ENCODE measurements around the gene MPO. TPM values are rescaled to one million over a fixed set of nuclear protein-coding genes. Genes with fewer than 3 reads are reported as not detected.

The MPO gene
- total and polyA plus RNA-seq, 12 donors = 0.13 to 1.4 (median 0.36) TPM; not detected in 3

DNA sequence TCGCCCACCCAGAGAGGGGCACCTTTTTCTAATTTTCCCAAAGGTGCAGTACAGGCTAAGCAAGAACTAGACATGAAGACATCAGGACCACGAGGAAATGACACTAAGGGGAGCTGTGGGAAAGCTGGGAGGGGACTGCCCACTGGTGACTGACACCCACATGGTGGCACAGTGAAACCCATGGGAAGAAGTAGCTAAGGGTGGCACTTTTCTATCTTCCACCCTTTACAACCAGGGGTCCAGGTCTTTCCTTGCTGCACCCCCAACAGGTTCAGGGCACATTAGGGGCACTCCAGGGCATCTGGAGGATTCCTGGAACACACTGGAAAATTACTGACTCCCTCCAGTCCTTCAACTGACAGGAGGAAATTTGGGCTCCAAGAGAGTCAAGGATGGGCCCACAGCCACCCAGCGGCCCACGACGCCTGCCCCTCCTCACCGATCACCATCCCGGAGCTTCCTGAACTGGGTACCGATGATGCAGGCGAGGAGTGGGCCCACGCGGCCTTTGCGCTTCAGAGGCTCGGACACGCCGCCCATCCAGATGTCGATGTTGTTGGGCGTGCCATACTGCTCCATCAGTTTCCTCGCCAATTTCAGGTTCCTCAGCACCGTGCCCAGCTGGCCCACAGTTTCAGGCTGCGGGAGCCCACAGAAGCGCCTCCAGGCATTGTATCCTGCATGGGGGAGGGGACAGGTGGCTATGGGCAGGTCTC, 9.4 kb downstream of the MPO start:
- H3K4me1 ChIP-seq (replicated peaks in 1 of 2) = no peaks in the 10 kb centered on the region
- intact Hi-C loops (cut with DNase I) = no loop called here
- WGBS, 4 donors = 88 to 95% (median 91%) methylated on average over 6 to 21 of the region's 21 CpGs
- TF ChIP-seq CTCF (IDR thresholded peaks at IDR 0.05) (no peak), POLR2A (IDR thresholded peaks at IDR 0.05) (no peak)
- H3K36me3 ChIP-seq (replicated peaks in 1 of 2) = no peaks in the 10 kb centered on the region
- no peak overlapping the region for H3K27ac ChIP-seq
- DNase-seq = peak in 2 of 7 donors; percentile 1 to 17
- H3K9me3 ChIP-seq (replicated peaks in 1 of 3) = no peaks in the 10 kb centered on the region
- peaks cover 6% of the 10 kb centered on the region for H3K27me3 ChIP-seq
- no peak overlapping the region for H3K4me3 ChIP-seq

DNA sequence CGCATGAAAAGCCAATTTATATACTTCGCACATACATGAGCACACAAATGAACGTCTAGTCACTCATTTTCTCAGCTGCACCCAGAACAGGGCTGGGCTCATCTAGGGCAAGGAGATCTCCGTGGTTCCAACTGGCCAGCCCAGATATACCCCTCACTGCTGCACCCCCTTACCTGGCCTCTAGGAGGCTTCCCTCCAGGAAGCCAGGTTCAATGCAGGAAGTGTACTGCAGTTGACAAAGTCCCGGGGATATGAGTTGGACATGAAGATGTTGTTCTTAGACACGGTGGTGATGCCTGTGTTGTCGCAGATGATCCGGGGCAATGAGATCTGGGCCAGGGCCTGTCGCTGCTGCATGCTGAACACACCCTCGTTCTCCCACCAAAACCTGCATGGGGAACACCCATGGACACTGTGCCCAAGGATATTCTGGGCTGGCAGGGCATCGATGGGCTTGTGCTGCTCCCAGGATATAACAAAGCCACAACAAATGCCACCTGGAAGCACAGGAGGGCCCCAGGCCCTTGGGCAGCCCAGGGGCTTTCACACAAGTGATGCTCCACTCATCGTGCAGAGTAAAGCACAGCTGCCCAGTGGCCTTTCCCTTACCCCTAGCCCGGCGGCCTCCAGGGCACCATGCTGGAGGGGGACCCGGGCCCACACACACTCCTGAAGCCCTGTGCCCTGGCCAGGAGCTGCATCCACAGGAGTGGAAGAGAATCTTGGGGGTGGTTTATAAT, 10.1 kb downstream of the MPO start:
- Histone ChIP-seq H3K36me3 (replicated peaks in 1 of 2) (no peaks in the 10 kb centered on the region), H3K4me1 (replicated peaks in 1 of 2) (no peaks in the 10 kb centered on the region), H3K27ac (no peak overlapping the region), H3K4me3 (no peak overlapping the region), H3K27me3 (peaks cover 6% of the 10 kb centered on the region), H3K9me3 (replicated peaks in 1 of 3) (no peaks in the 10 kb centered on the region)
- intact Hi-C loops (cut with DNase I) = no loop called here
- TF ChIP-seq POLR2A (IDR thresholded peaks at IDR 0.05) = no peak
- no peak for TF ChIP-seq CTCF (IDR thresholded peaks at IDR 0.05)
- 73 to 83% (median 78%) methylated on average over 9 to 15 of the region's 15 CpGs for WGBS, 4 donors
- peak in 2 of 7 donors; percentile 2 to 9 for DNase-seq

GRCh38 chr17:58269557-58270291, 11.0 kb downstream of the MPO start:
- no peak overlapping the region for H3K27ac ChIP-seq
- intact Hi-C loops (cut with DNase I) = no loop called here
- 70 to 88% (median 75%) methylated on average over 8 to 9 of the region's 9 CpGs for WGBS, 4 donors
- no peak overlapping the region for H3K4me3 ChIP-seq
- H3K9me3 ChIP-seq (replicated peaks in 1 of 3) = no peaks in the 10 kb centered on the region
- DNase-seq = peak in 2 of 7 donors; percentile 6
- no peaks in the 10 kb centered on the region for H3K4me1 ChIP-seq (replicated peaks in 1 of 2)
- no peak for TF ChIP-seq CTCF (IDR thresholded peaks at IDR 0.05)
- no peak for TF ChIP-seq POLR2A (IDR thresholded peaks at IDR 0.05)
- H3K27me3 ChIP-seq = peaks cover 6% of the 10 kb centered on the region
- H3K36me3 ChIP-seq (replicated peaks in 1 of 2) = no peaks in the 10 kb centered on the region
